ENCODE data around the gene SYTL3.

GRCh38 chr6:158669145-158670035, 19.5 kb downstream of the SYTL3 start:
- TF ChIP-seq POLR2A (IDR thresholded peaks at IDR 0.05) (no peak), CTCF (IDR thresholded peaks at IDR 0.05) (no peak)
